Activated B cell treated with CpG ODN at 0.5 μM for 24 hours (primary cell): ENCODE data around the gene IER3. TPM values are rescaled to one million over a fixed set of nuclear protein-coding genes. Genes with fewer than 3 reads are reported as not detected.
"Not testable (repeated sequence)": the region's sequence is repeated elsewhere in the genome, so short reads cannot be mapped to it uniquely, and the experiment has no call there.

Experiments
- ATAC-seq: fragments of 200-7000 bp; cut with Tn5 transposase; one replicate; pipeline ENCODE4 v1.10.0; 2021; ENCODE audit warnings: low read depth, mild to moderate bottlenecking, moderate library complexity
- CTCF ChIA-PET: fragments of 350-600 bp; sonication (Branson Sonifier 250); formaldehyde crosslinking; loops from one replicate; lab custom pipeline; 2021; ENCODE audit warnings: antibody characterized with exemption; lab: Charles Lee
- POLR2A ChIA-PET: fragments of 350-600 bp; sonication (Branson Sonifier 250); formaldehyde crosslinking; loops from one replicate; lab custom pipeline; 2021; ENCODE audit warnings: antibody characterized with exemption; lab: Charles Lee
- DNase-seq: peaks from one replicate; pipeline ENCODE4 v3.0.0; 2022
- H3K27ac Mint-ChIP-seq: one replicate; pipeline ENCODE4 v1.8.0; 2020; ENCODE audit warnings: mixed read lengths
- H3K27me3 Mint-ChIP-seq: one replicate; pipeline ENCODE4 v1.8.0; 2021; ENCODE audit warnings: mixed read lengths
- H3K36me3 Mint-ChIP-seq: one replicate; pipeline ENCODE4 v1.8.0; 2021; ENCODE audit warnings: low read depth, mixed read lengths
- H3K4me1 Mint-ChIP-seq: one replicate; pipeline ENCODE4 v1.8.0; 2021; ENCODE audit warnings: mixed read lengths
- H3K4me3 Mint-ChIP-seq: one replicate; pipeline ENCODE4 v1.8.0; 2020; ENCODE audit warnings: mild to moderate bottlenecking, mixed read lengths
- H3K9me3 Mint-ChIP-seq: one replicate; pipeline ENCODE4 v1.8.0; 2020; ENCODE audit warnings: mixed read lengths
- CTCF ChIP-seq: fragments of 200-600 bp; IDR thresholded peaks from one replicate; pipeline ENCODE4 v1.8.0; 2022; ENCODE audit warnings: antibody characterized with exemption, mild to moderate bottlenecking
- intact Hi-C: fragments of 100-400 bp; cut with micrococcal nuclease; formaldehyde crosslinking; loops from one replicate; pipeline ENCODE4 v1.15.1; 2024
- total RNA-seq: library from RNA; stranded (reverse); gene quantifications from 2 replicates; pipeline ENCODE4 v1.2.3, GENCODE V29; 2022

IER3 gene
- total RNA-seq, 1 donor from 2014 or later = 3.3 TPM

- no peaks in the 10 kb centered on the region for H3K9me3 Mint-ChIP-seq
- H3K4me3 Mint-ChIP-seq = peak overlapping the region; percentile 99
- no peaks in the 10 kb centered on the region for H3K27me3 Mint-ChIP-seq
- peaks cover 56% of the 10 kb centered on the region for H3K4me1 Mint-ChIP-seq
- intact Hi-C loops = loop anchor here (1.0 to 2.0 kb wide), 2 partner anchors 43 to 240 kb away; no protein-coding TSS in a partner anchor
- DNase-seq (peak; percentile 81), ATAC-seq (no peak)
- H3K36me3 Mint-ChIP-seq = peaks cover 62% of the 10 kb centered on the region
- H3K27ac Mint-ChIP-seq = peak overlapping the region; percentile 97
- ChIA-PET CTCF (interaction anchor here (0.9 to 20.0 kb wide), 17 partner anchors 9 to 365 kb away, joined by 3 to 576 read pairs (median 7); partner anchors contain the start of genes ATAT1, DHX16, MRPS18B and NRM), POLR2A (interaction anchor here (0.9 to 22.6 kb wide), 9 partner anchors 9 to 396 kb away, joined by 3 to 697 read pairs (median 16); partner anchors contain the start of genes ATAT1, C6orf136, DHX16 and MRPS18B)
- TF ChIP-seq CTCF = peak; percentile 95
These were observed 21.9 kb downstream of the IER3 start for GRCh38 chr6:30722280-30723112.

- not testable (repeated sequence) for ATAC-seq, DNase-seq, H3K27me3 Mint-ChIP-seq, H3K9me3 Mint-ChIP-seq
- H3K4me1 Mint-ChIP-seq = peaks cover 62% of the 10 kb centered on the region
- peaks cover 60% of the 10 kb centered on the region for H3K36me3 Mint-ChIP-seq
- intact Hi-C loops = loop anchor here (1.0 to 2.0 kb wide), 2 partner anchors 43 to 239 kb away; no protein-coding TSS in a partner anchor
- peak overlapping the region; percentile 97 for H3K27ac Mint-ChIP-seq
- ChIA-PET POLR2A (interaction anchor here (0.9 to 22.6 kb wide), 14 partner anchors 9 to 395 kb away, joined by 3 to 697 read pairs (median 5); partner anchors contain the start of genes ABCF1, ATAT1, C6orf136 and DHX16), CTCF (interaction anchor here (0.9 to 20.0 kb wide), 16 partner anchors 9 to 365 kb away, joined by 3 to 576 read pairs (median 8); partner anchors contain the start of genes ATAT1, DHX16, MRPS18B and NRM)
- peak overlapping the region; percentile 99 for H3K4me3 Mint-ChIP-seq
These were observed 22.4 kb downstream of the IER3 start for GRCh38 chr6:30722025-30722279.

GRCh38 chr6:30721198-30722024 is 22.9 kb downstream of the IER3 start:
- Mint-ChIP-seq H3K27ac (peak overlapping the region; percentile 97), H3K9me3 (no peaks in the 10 kb centered on the region), H3K4me1 (peaks cover 67% of the 10 kb centered on the region), H3K4me3 (peak overlapping the region; percentile 99), H3K27me3 (no peaks in the 10 kb centered on the region), H3K36me3 (peaks cover 58% of the 10 kb centered on the region)
- DNase-seq (peak; percentile 95), ATAC-seq (peak; percentile 44)
- CTCF ChIA-PET = interaction anchor here (0.9 to 20.0 kb wide), 16 partner anchors 9 to 366 kb away, joined by 3 to 576 read pairs (median 8); partner anchors contain the start of genes ATAT1, DHX16, MRPS18B and NRM
- POLR2A ChIA-PET = interaction anchor here (0.9 to 22.6 kb wide), 15 partner anchors 10 to 395 kb away, joined by 3 to 697 read pairs (median 5); partner anchors contain the start of genes ABCF1, ATAT1, C6orf136 and DHX16
- intact Hi-C loops = loop anchor here (1.0 to 2.0 kb wide), 5 partner anchors 21 to 239 kb away; partner anchors contain the start of genes C6orf136, FLOT1, MRPS18B and PPP1R10
- no peak for TF ChIP-seq CTCF

- intact Hi-C loops = loop anchor here (1.0 to 2.0 kb wide), 3 partner anchors 22 to 103 kb away; partner anchors contain the start of genes C6orf136, FLOT1, MRPS18B and PPP1R10
- Mint-ChIP-seq H3K27ac (peak overlapping the region; percentile 97), H3K4me1 (peaks cover 73% of the 10 kb centered on the region), H3K4me3 (peak overlapping the region; percentile 99), H3K27me3 (no peaks in the 10 kb centered on the region), H3K9me3 (no peaks in the 10 kb centered on the region), H3K36me3 (peaks cover 55% of the 10 kb centered on the region)
- DNase-seq (peak; percentile 65), ATAC-seq (peak; percentile 5)
- CTCF ChIA-PET = interaction anchor here (1.9 to 20.0 kb wide), 6 partner anchors 11 to 239 kb away, joined by 10 to 576 read pairs (median 18); partner anchors contain the start of genes DHX16 and NRM
- POLR2A ChIA-PET = interaction anchor here (0.8 to 22.6 kb wide), 16 partner anchors 10 to 394 kb away, joined by 3 to 697 read pairs (median 5); partner anchors contain the start of genes ABCF1, ATAT1, DHX16 and FLOT1
- no peak for TF ChIP-seq CTCF
These were observed 23.6 kb downstream of the IER3 start for GRCh38 chr6:30720738-30721197.
